OCI-LY7 (cell line): ENCODE measurements around the gene PIWIL1.

Source experiments
- EZH2phosphoT487 ChIP-seq: fragments of 200-600 bp; sonication (generic); IDR thresholded peaks from 2 replicates; pipeline ENCODE4 v1.6.1; 2018; ENCODE audit warnings: low read depth, borderline replicate concordance, mild to moderate bottlenecking, mixed run types, antibody characterized with exemption, low read length, moderate library complexity, mixed read lengths
- TF ChIP-seq, protein P1 (sequence below): fragments of 200-600 bp; sonication (generic); conservative IDR thresholded peaks from 2 replicates; pipeline ENCODE4 v1.5.1; 2014; ENCODE audit warnings: mild to moderate bottlenecking, antibody characterized with exemption, low read length, moderate library complexity, mixed read lengths

DNA sequence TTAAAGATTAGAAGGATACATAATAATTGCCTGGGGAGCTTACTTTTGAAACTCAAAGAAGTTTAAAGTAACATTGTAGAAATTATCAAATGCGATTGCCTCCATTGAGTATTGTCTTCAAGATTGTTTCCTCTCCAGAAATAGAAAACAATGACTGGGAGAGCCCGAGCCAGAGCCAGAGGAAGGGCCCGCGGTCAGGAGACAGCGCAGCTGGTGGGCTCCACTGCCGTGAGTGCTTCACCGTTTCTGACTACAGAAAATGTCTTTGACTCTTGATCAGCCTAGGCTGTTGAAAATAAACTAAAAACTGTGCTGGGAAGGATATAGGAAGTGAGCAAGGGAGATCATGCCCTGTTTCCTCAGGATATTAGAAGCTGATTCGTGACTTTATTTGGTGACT, 4.8 kb downstream of the PIWIL1 start:
- TF ChIP-seq, protein P1, sequence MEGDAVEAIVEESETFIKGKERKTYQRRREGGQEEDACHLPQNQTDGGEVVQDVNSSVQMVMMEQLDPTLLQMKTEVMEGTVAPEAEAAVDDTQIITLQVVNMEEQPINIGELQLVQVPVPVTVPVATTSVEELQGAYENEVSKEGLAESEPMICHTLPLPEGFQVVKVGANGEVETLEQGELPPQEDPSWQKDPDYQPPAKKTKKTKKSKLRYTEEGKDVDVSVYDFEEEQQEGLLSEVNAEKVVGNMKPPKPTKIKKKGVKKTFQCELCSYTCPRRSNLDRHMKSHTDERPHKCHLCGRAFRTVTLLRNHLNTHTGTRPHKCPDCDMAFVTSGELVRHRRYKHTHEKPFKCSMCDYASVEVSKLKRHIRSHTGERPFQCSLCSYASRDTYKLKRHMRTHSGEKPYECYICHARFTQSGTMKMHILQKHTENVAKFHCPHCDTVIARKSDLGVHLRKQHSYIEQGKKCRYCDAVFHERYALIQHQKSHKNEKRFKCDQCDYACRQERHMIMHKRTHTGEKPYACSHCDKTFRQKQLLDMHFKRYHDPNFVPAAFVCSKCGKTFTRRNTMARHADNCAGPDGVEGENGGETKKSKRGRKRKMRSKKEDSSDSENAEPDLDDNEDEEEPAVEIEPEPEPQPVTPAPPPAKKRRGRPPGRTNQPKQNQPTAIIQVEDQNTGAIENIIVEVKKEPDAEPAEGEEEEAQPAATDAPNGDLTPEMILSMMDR = no peak
- TF ChIP-seq EZH2phosphoT487 = no peak
